Activated gamma-delta T cell treated with Interleukin-2 at 50 U/mL for 16 hours (primary cell): Measurements from ENCODE around the gene SLC24A3.
"Not testable (repeated sequence)": the region's sequence is repeated elsewhere in the genome, so short reads cannot be mapped to it uniquely, and the experiment has no call there.

Source experiments
- DNase-seq: peaks from one replicate; pipeline ENCODE4 v3.0.0-alpha.2; 2020

The SLC24A3 gene

DNA sequence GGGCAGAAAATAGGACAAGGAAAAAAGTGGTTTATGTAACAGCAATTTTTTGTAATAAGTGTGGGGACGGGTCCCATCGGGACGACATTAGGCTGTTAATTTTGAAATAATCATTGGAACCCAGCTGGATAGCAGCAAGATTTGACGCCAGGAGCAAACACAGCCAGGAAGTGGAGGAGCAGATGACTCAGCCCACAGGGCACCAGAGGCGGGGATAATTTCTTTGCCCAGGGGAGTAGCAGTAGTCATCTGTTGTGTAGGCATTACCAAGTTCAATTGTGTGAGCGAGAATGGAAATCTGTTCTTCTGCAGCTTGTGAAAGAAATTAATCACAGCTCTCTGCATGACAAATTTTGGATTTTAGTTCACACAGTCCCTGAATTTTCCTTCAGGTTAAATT lies 523.0 kb downstream of the SLC24A3 start:
- DNase-seq, result no peak

DNA sequence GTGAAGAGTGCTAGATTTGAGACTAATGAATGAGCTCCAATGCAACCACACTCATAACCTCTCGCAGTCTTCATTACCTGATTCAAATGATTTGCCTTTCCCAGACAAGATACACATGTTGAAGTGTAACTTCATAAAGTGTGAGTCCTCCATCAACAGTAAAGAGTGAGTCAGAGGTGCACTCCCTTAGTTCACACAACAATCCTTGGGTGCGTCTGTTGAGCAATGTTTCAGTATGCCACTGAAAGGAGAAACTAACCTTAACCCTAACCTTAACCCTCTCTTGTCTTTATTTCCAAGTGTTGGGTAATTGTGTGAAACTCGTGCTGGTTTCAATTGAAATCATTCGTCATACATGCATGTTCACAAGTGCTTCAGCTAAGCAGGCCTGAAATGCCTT lies 524.6 kb downstream of the SLC24A3 start:
- DNase-seq, result no peak

DNA sequence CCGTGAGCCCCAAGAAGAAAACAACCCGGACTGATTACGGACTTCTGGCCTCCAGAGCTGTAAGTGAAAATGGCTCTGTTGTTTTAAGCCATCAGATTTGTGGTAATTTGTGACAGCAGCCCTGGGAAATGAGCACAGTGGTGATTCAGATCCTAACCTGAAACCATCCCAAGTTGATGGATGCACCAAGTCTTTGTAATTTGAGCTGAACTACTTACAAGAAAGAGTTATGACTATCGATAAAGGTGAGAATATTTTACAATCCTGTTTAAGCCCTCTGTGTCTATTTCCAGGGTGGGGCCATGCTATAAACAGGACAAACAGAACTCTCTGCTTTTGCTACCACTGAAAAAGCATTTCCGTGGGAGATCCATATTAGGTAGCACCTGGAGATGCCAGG lies 526.5 kb downstream of the SLC24A3 start:
- DNase-seq, result no peak

DNA sequence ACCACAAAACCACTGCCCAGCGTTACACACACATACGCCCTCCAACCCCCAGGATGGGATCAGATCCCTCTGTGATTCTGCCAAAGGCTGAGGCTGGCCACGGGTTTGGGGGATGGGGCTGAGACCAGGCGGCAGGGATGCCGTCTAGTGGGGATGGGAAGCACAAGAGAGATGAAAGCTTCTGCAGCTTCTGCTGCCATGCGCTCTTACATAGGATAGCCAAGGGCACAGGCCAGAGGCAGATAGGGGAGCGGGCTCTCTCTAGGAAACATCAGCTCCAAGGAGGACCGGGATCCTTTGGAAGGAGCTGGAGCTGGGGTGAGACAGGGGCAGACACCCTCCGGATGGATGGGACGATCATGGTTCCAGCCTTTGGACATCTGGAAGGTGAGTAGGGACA lies 526.9 kb downstream of the SLC24A3 start:
- DNase-seq, result no peak

GRCh38 chr20:19740512-19740911 lies 528.1 kb downstream of the SLC24A3 start:
- DNase-seq, result no peak

DNA sequence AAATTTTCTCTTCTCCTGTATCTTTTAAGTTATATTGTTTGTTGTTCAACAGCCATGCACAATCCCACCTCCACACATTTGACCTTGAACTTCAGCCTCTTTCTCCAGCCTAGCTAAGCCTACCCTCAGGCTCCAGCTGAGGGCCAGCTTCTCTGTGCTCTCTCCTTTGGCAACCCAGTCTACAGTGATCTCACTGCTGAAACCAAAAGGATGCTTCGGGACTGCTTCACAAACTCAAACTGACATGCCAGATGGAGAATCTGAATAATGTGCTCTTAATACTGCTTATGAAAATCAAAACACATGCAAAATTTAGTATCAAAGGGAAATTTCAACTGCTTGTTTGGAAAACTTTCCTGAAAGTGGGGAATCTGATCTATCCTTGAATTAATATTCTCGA lies 529.5 kb downstream of the SLC24A3 start:
- DNase-seq, result no peak

- DNase-seq, result no peak
Measured at GRCh38 chr20:19742974-19743639, 530.7 kb downstream of the SLC24A3 start.

GRCh38 chr20:19743640-19743995 lies 531.2 kb downstream of the SLC24A3 start:
- DNase-seq, result no peak

DNA sequence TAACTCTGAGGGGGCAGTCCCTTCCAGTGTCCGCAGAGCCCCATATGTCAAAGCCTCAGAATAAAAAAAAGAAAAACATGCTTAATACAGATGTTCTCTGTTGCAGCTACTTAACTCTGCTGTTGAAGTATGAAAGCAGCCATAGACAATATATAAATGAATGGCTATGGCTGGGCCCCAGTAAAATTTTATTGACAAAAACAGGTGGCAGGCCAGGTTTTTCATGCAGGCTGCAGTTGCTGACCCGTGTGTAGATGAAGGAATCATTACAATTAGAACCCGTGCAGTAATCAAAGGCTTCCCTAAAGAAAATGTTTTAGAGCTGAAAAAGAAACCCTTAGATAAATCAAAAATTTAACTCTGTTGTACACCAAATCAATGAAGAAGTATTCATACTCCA lies 532.7 kb downstream of the SLC24A3 start:
- no peak for DNase-seq

DNA sequence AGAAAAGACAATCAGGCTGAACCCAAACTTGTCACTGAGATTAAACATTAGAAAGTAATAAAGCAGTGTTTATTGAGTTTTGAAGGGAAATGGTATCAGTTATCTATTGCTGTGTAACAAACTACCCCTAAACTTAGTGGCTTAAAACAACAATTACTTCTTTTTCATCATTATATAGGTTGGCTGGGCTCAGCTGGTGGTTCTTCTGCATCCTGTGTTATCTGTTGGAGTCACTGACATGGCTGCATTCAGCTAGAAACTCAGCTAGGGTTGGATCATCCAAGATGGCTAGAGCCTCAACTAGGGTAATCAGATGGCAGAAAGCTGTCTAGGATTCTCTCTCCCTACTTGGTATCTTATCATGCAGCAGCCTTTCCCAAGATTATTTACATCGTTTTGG lies 533.1 kb downstream of the SLC24A3 start:
- no peak for DNase-seq

GRCh38 chr20:19746396-19746795 lies 534.0 kb downstream of the SLC24A3 start:
- no peak for DNase-seq

GRCh38 chr20:19747903-19748302 lies 535.5 kb downstream of the SLC24A3 start:
- no peak for DNase-seq

- DNase-seq, result no peak
Measured at GRCh38 chr20:19748681-19749080, 536.2 kb downstream of the SLC24A3 start.

DNA sequence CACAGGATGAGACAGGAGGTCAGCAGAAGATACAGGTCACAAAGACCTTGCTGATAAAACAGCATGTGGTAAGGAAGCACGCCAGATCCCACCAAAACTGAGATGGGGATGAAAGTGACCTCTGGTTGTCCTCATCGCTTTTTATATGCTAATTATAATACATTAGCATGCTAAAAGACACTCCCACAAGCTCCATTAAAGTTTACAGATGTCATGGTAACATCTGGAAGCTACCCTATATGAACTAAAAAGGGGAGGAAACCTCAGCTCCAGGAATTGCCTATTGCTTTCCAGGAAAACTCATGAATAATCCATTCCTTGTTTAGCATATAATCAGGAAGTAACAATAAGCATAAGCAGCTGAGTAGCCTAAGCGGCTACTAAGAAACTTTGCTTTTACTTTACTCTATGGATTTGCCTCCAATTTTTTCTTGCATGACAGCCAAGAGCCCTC lies 537.2 kb downstream of the SLC24A3 start:
- no peak for DNase-seq

DNA sequence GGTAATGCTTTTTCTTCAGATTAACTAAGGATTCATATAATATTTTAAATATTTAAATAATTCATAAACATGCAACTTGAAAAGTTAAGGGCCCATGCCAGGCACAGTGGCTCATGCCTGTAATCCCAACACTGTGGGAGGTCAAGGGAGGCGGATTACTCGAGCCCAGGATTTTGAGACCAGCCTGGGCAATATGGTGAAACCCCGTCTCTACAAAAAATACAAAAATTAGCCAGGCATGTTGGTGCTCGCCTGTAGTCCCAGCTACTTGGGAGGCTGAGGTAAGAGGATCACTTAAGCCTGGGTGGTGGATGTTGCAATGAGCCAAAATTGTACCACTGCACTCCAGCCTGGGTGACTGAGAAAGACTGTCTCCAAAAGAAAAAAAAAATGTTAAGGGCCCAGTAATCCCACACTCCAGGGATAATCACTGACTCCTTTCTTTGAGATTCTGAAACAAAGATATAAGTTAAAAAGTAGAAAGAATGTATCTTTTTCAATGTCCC lies 537.7 kb downstream of the SLC24A3 start:
- DNase-seq, result no peak

GRCh38 chr20:19750907-19751636 lies 538.6 kb downstream of the SLC24A3 start:
- DNase-seq, result no peak

- not testable (repeated sequence) for DNase-seq
Measured at GRCh38 chr20:19754201-19754600, 541.8 kb downstream of the SLC24A3 start.

DNA sequence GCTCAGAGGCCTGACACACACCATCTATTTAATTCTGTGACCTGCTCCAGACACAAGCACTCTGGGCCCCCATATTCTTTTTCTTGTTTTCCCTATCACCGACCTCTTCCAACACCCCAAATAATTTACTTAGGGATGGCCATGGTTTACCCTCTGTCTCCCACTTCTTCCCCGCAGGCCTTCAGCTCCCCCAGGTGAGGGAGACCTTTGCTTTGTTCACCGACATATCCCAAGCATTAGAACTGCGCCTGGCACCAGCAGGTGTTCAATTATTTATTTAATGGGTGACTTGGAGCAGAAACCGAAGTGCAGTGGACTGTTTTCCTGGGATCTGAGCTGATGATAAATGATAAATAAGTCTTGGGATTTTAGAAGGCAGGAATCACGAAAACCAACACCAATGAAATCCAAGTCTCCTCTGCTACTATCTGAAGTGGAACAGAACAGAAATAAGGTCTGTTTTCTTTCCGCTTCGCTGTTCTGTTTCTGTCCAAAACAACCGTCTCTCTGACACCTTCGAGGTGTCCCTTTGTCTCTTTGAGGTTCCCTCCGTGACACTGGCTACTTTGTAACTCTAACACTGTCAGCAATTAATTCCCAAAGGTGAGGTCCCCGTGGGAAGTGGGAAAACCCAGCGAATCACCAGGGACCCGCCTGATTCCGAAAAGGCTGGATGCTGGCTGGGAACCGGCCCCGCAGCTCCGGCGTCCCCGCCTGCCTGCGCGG lies 544.5 kb downstream of the SLC24A3 start:
- no peak for DNase-seq

DNA sequence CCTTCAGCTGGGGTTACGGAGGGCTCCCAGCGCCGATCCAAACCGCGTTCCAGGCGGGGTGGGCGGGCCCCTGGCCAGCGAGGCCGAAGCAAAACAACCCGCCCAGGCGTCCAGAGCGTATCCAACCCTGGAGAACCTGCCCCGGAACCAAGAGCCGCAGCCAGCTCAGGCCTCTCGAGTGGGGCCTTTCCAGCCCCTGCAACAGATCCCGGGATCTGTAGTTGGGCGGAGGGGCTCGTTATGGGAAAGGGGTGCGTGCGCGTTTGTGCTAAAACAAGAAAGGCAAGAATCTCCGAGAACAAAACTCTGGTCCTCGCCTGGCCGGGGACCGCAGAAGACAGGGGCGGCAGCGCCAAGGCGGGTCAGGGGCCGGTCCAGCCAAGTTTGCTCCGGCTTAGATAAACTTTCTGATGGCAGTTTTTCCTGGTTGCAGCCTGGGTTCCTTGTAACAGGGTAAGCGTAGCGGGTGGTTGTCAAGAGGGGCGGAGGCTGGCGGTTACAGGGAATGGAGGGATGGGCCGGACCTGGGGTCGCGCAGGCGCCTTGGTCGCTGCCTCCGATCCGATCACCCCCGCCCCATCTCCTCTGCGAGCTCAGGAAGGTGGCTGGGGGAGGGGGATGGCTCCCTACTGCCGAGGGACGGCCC lies 545.2 kb downstream of the SLC24A3 start:
- DNase-seq, result no peak

- no peak for DNase-seq
Measured at GRCh38 chr20:19758133-19758500, 545.7 kb downstream of the SLC24A3 start, which contains the start of gene RIN2. Gene RIN2 (plus strand): TSS chr20:19758258. CDS start chr20:19889602, 131,344 bp downstream.

DNA sequence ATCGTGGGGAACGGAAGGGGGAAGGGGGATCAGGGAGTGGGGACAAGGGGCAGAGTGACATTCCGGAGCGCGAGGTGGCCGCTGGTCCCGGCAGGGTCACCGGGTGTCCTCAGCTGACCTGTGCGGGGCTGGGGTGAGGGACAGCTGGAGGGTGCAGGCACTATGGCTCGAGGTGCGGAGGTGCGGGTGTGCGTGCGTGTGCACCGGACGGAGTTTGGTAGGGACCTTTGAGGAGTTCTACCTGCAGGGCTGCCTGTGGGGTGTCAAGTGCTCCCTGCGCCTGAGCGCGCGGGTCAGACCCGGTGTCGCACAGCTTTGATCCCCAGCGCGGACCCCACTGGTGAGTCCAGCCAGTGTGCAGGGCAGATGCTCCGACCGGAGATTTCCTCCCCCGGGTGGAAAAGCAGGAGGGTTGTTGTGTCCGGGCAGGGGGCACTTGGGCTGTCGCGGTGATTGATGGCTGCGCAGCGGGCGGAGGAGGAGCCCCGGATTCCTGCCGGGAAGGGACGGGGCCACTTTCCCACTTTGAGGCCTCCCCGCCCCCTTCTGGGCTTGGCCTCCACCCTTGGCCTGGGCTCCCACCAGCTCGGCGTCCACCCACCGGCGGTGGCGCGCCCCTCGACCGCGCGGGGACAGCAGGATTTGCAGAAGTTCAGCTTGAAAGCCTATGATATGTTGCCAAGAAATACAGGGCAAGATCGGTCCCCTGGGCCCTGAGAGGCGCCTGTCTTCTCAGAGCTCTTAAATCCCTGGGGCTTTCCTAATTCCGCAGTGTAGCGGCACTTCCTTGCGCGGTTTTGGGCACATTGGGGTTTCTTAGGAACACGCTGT lies 546.3 kb downstream of the SLC24A3 start:
- no peak for DNase-seq

GRCh38 chr20:19760371-19760721 lies 547.9 kb downstream of the SLC24A3 start:
- no peak for DNase-seq
